Spleen (tissue), 7 donors: Measurements from ENCODE around the gene SCRG1.

Source experiments
- CTCF ChIP-seq, 11 experiments: fragments of 200-600 bp in 7 of 11; fragments of 450-650 bp in 4 of 11; sonication (generic) in 4 of 11; IDR thresholded peaks in 8 of 11; conservative IDR thresholded peaks in 3 of 11; 1 replicate in 7 of 11; 2 replicates in 4 of 11; pipeline versions ENCODE4 v1.4.0 to v1.8.0; 2016 to 2021; ENCODE audit warnings: antibody characterized with exemption in 11 of 11, inconsistent platforms in 4 of 11, mild to moderate bottlenecking in 1 of 11
- POLR2A ChIP-seq, 3 donors: fragments of 450-650 bp; IDR thresholded peaks; one replicate each; pipeline ENCODE4 v1.5.1; 2017; ENCODE audit warnings: antibody characterized with exemption in 3 of 3, mild to moderate bottlenecking in 1 of 3
- POLR2AphosphoS5 ChIP-seq, 3 donors: sonication (generic); formaldehyde crosslinking; IDR thresholded peaks; one replicate each; pipeline ENCODE4 v1.5.1; 2017; ENCODE audit warnings: antibody characterized with exemption in 3 of 3
- donor health status: DM: no; HTN: no; CAD: no; lungs with moderate emphysema.
- donor health status: DM: no; HTN: no; CAD: no.
- donor health status: DM: no; HTN: no; CAD: no.

- no peak for TF ChIP-seq CTCF (IDR thresholded peaks at IDR 0.05 in 8 of 11, conservative IDR thresholded peaks at IDR 0.05 in 3 of 11)
- TF ChIP-seq POLR2A (IDR thresholded peaks at IDR 0.05), result no peak
- TF ChIP-seq POLR2AphosphoS5 (IDR thresholded peaks at IDR 0.05), result peak in 1 of 3 donors; percentile 20
Observed at GRCh38 chr4:173411106-173411693, 12.3 kb upstream of the SCRG1 start.
